ENCODE data around the gene ABCB8. TPM values are rescaled to one million over a fixed set of nuclear protein-coding genes. Genes with fewer than 3 reads are reported as not detected.

The ABCB8 gene
- total and polyA plus RNA-seq, 9 of the 15 experiments (the other 6 are each of a cell fraction or from before 2014, with no cell fraction given) = 7.6 to 106 (median 36.3) TPM

DNA sequence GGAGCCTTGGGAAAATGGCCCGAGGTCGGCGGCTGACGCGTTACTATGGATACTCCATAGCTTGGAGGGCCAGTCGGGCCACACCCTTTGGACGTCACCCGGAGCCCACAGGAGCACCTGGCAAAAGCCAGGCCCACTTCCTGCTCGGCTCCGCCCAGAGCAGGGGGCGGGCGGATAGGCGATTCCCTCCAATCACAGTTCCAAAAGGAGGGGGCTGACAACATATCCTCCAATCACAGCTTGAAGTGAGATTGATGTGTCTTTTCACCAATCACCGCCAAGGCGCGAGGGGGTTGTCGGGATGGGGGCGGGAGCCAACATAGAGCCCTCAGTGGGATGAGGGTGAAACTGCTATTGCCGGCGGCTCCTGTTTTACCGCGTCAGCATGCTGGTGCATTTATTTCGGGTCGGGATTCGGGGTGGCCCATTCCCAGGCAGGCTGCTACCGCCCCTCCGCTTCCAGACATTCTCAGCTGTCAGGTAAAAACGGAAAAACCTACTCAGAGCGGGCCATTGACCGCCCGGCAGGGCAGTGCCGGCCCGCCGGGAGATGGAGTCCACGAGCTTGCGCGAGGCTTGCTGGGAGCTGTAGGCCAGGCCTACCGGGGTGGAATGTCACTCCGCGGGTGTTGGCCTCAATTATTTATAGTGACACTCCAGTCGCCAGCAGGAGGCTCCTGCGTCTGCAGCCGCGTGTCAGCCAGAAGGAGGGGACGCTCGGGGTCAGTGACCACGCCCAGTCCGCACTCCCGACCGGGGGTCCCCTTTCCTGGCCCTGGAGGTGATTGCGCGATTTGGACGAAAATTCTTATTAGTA is at the start of gene ABCB8 (continued):
- TF ChIP-seq, protein P1, sequence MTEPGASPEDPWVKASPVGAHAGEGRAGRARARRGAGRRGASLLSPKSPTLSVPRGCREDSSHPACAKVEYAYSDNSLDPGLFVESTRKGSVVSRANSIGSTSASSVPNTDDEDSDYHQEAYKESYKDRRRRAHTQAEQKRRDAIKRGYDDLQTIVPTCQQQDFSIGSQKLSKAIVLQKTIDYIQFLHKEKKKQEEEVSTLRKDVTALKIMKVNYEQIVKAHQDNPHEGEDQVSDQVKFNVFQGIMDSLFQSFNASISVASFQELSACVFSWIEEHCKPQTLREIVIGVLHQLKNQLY (CRISPR knock-in tag; conservative IDR thresholded peaks at IDR 0.05) = no peak
- TF ChIP-seq RFX5 (IDR thresholded peaks at IDR 0.05; ENCODE audit: low read depth, low read length) (no peak), FOXA3 (CRISPR knock-in tag; conservative IDR thresholded peaks at IDR 0.05 in 1 of 2, IDR thresholded peaks at IDR 0.05 in 1 of 2) (no peak), ZNF75A (CRISPR knock-in tag; IDR thresholded peaks at IDR 0.05) (no peak), HMG20A (CRISPR knock-in tag; conservative IDR thresholded peaks at IDR 0.05) (no peak), CEBPB (tag; IDR thresholded peaks at IDR 0.05) (no peak), ELF2 (CRISPR knock-in tag; IDR thresholded peaks at IDR 0.05) (peak; percentile 74; the same call in 1 of the 2 replicates), ZNF212 (CRISPR knock-in tag; IDR thresholded peaks at IDR 0.05) (no peak), PYGO2 (tag; IDR thresholded peaks at IDR 0.05) (no peak), XRCC5 (IDR thresholded peaks at IDR 0.05; ENCODE audit: low read depth, low read length) (peak; percentile 20), ZNF668 (CRISPR knock-in tag; IDR thresholded peaks at IDR 0.05) (no peak), KDM4B (IDR thresholded peaks at IDR 0.05; ENCODE audit: borderline replicate concordance in 2 of 2, low read depth in 1 of 2) (peak in 1 of 2 experiments; percentile 60; a peak in 1 of 4 replicates)
- TF ChIP-seq, protein P2, sequence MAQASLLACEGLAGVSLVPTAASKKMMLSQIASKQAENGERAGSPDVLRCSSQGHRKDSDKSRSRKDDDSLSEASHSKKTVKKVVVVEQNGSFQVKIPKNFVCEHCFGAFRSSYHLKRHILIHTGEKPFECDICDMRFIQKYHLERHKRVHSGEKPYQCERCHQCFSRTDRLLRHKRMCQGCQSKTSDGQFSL (CRISPR knock-in tag; IDR thresholded peaks at IDR 0.05) = no peak; the same call in 1 of the 2 replicates
- TF ChIP-seq, protein P2 (tag; IDR thresholded peaks at IDR 0.05) = no peak
- TF ChIP-seq, protein P3, sequence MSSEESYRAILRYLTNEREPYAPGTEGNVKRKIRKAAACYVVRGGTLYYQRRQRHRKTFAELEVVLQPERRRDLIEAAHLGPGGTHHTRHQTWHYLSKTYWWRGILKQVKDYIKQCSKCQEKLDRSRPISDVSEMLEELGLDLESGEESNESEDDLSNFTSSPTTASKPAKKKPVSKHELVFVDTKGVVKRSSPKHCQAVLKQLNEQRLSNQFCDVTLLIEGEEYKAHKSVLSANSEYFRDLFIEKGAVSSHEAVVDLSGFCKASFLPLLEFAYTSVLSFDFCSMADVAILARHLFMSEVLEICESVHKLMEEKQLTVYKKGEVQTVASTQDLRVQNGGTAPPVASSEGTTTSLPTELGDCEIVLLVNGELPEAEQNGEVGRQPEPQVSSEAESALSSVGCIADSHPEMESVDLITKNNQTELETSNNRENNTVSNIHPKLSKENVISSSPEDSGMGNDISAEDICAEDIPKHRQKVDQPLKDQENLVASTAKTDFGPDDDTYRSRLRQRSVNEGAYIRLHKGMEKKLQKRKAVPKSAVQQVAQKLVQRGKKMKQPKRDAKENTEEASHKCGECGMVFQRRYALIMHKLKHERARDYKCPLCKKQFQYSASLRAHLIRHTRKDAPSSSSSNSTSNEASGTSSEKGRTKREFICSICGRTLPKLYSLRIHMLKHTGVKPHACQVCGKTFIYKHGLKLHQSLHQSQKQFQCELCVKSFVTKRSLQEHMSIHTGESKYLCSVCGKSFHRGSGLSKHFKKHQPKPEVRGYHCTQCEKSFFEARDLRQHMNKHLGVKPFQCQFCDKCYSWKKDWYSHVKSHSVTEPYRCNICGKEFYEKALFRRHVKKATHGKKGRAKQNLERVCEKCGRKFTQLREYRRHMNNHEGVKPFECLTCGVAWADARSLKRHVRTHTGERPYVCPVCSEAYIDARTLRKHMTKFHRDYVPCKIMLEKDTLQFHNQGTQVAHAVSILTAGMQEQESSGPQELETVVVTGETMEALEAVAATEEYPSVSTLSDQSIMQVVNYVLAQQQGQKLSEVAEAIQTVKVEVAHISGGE (CRISPR knock-in tag; IDR thresholded peaks at IDR 0.05) = peak in 1 of 3 experiments; percentile 83; a peak in 2 of 6 replicates

All from K562 (cell line).